HL-60/S4 treated with retinoic acid at 250 ng/mL for 4 days and 3 days (cell line): ENCODE measurements around the gene XRCC2.
"Not testable (repeated sequence)": the region's sequence is repeated elsewhere in the genome, so short reads cannot be mapped to it uniquely, and the experiment has no call there.

Experiments
- in situ Hi-C: fragments of 300-500 bp; cut with MboI; formaldehyde crosslinking; loops from 2 replicates; pipeline ENCODE4 v1.7.0; 2022; ENCODE audit warnings: low sequenced_read_pairs

The XRCC2 gene

GRCh38 chr7:152675759-152676636 is at the start of gene XRCC2:
Gene XRCC2, minus strand, starts transcription at chr7:152676141. Its CDS starts 62 bp downstream, at chr7:152676079.
- in situ Hi-C loops = no loop called here

DNA sequence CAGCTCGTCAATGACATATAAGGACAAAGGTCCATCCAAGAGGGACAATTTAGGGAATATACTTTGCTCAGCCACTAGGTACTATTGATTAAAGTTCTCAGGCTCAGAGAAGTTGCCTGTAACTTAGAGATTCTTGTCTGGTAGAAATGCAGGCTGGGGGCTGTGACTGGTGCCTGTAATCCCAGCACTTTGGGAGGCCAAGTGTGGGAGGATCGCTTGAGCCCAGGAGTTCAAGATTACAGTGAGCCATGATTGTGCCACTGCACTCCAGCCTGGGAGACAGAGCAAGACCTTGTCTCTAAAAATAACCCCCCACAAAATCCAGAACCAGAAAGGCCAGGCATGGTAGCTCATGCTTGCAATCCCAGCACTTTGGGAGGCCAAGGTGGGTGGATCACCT is 47.4 kb upstream of the XRCC2 start:
- in situ Hi-C loops = loop anchor here (25.0 kb wide), 1 partner anchor 386 kb away; no protein-coding TSS in a partner anchor

- in situ Hi-C loops = loop anchor here (25.0 kb wide), 1 partner anchor 375 kb away; no protein-coding TSS in a partner anchor
Measured at GRCh38 chr7:152712412-152713042, 36.6 kb upstream of the XRCC2 start.

DNA sequence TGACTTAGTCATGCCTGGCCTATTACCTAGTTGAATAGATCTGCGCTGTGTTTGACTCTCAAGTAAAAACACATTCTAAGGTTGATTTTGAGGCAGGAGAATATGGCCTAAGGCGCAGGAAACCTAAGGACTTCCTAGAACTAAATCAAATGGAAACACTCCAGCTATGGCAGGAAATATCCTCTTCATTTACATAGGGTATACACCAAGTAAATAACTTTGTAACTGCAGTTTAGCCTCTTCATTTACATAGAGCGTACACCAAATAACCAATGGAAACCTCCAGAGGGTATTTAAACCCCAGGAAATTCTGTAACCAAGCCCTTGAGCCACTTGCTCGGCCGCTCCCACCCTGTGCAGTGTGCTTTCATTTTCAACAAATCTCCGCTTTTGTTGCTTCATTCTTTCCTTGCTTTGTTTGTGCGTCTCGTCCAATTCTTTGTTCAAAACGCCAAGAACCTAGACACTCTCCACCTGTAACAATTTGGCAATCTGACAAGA is 35.6 kb upstream of the XRCC2 start:
- in situ Hi-C loops = loop anchor here (25.0 kb wide), 1 partner anchor 374 kb away; no protein-coding TSS in a partner anchor

DNA sequence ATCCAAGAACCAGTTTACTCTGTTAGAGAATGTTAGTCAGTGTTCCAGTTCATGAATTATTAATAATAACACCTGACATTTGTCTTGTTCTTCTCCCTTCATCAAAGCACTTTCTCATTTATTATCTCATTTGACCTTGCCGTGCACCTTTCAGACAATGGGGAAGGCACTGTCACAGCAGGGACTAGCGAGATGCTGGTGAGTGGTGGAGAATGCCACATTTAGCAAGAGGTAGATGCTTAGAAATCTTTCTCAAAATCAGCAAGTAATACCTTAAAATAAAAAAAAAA is 34.2 kb upstream of the XRCC2 start:
- in situ Hi-C loops = loop anchor here (25.0 kb wide), 1 partner anchor 373 kb away; no protein-coding TSS in a partner anchor

DNA sequence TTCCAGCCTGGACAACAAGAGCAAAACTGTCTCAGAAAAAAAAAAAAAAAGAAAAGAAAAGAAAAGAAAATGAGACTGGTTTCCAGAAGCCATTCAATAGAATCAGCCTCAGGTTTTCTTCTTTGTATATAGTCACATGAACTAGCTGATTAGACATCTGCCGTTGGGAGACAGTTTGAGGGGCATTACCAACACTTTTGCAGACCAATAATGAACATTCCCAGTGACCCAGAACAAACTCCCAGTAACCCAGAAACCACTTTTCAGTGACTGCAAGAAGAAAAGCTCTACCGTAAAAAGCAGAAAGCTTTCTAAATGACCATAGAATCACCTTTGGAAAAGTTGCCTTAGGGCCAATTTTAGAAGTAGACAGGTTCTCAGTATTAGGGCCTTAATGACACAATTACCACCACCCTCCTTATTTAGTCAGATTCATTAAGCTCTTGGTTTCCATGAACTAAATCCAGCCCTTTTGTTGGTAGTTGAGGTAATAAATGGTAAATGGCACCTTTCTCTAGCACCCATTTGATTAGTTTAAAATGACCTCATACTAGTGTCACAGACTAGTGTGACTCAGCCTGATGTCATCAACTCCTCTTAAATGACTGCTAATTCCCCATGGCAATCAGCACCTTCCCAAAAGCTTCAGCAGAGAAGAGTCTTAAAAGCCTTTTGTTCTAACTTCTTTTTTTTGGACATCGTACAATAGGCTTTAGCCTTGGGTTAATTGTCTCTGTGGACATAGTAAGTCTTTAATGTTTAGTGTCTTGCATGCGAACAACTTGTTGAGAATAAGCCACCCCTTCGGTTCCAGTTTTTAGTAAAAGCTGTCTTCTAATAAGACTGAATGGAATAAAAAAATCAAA is 33.6 kb upstream of the XRCC2 start:
- in situ Hi-C loops = loop anchor here (25.0 kb wide), 1 partner anchor 372 kb away; no protein-coding TSS in a partner anchor

GRCh38 chr7:152704796-152705384 is 28.9 kb upstream of the XRCC2 start:
- in situ Hi-C loops = loop anchor here (25.0 kb wide), 1 partner anchor 368 kb away; no protein-coding TSS in a partner anchor

DNA sequence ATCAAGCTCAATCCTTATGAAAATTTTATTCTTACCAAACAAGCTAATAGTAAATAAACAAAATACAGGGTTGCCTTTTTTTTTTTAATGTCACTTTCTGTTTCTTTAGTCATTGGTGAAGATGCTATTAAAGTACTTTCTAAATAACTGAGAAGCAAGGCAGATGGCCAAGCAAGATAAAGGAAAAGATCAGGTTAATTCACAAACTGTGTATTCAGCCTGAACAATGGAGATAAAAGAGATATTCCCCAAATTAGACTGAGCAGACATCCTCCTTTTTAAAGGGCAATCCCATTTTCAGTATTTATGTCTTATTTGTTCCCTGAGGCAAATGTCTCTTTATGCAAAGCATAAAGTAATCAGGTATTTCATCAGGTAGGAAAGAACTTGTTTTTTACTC is 23.1 kb upstream of the XRCC2 start:
- in situ Hi-C loops = no loop called here

DNA sequence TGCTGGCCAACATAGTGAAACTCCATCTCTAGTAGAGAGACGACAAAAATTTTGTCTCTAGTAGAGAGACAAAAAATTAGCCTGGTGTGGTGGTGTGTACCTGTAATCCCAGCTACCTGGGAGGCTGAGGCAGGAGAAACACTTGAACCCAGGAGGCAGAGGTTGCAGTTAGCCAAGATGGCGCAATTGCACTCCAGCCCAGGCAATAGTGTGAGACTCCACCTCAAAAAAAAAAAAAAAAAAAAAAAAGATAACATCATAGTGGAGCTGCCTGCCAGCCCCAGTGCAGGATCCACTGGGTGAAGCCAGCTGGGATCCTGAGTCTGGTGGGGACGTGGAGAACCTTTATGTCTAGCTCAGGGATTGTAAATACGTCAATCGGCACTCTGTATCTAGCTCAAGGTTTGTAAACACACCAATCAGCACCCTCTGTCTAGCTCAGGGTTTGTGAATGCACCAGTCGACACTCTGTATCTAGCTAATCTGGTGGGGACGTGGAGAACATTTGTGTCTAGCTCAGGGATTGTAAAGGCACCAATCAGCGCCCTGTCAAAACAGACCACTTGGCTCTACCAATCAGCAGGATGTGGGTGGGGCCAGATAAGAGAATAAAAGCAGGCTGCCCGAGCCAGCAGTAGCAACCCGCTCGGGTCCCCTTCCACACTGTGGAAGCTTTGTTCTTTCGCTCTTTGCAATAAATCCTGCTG is 21.5 kb upstream of the XRCC2 start:
- in situ Hi-C loops = not testable (repeated sequence)

GRCh38 chr7:152692196-152692595 is 16.3 kb upstream of the XRCC2 start:
- in situ Hi-C loops = not testable (repeated sequence)

DNA sequence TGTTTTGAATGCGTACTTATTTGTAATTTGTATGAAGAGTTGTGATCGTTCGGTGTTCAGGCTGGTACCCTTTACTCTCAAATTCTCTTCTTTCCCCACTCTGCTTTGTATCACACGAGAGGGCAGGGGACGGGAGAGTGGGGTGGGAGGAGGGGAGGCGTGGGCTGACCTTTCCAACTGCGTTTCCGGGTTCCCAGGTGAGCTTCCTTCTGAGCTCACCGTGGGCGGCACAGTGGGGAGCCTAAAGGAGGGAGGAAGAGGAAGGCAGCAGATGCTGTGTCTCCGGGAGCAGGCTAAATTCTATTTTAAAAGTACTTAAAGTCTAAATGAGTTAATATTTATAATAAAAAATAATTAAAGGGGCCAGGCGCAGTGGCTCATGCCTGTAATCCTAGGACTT is 7.4 kb upstream of the XRCC2 start:
- in situ Hi-C loops = no loop called here

DNA sequence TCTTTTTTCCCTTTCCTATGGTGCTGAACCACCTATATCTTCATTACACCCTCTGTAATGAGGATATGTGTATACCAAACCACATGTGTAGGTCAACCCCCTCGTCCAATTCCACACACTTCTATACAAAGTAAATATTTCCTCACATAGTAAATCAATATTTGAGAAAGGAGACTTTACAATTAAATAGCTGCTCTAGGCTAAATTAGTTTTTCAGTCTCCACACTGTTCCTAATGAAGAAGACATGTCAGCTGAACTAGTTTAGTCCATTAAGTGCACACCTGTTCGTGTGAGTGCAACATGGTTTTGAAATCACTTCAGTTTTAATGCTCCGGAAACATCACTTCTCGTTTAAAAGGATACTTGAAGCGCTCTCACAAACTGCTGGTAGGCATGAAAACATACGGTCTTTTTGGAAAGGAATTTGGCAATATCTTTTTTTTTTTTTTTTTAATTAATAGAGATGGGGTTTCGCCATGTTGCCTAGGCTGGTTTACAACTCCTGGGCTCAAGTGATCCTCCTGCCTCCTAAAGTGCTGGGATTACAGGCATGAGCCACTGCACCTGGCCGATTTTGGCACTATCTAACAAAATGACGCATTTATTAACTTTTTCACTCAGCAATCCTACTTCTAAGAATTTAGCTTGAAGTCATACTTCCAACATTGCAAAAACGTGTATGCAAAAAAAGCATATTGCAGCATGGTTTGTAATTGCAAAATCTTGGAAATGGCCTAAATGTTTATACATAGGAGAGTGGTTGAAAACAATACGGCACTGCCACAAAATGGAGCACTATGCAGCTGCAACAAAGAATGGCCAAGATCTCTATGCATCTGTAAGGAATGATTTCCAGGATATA is 2.1 kb upstream of the XRCC2 start:
- in situ Hi-C loops = no loop called here

DNA sequence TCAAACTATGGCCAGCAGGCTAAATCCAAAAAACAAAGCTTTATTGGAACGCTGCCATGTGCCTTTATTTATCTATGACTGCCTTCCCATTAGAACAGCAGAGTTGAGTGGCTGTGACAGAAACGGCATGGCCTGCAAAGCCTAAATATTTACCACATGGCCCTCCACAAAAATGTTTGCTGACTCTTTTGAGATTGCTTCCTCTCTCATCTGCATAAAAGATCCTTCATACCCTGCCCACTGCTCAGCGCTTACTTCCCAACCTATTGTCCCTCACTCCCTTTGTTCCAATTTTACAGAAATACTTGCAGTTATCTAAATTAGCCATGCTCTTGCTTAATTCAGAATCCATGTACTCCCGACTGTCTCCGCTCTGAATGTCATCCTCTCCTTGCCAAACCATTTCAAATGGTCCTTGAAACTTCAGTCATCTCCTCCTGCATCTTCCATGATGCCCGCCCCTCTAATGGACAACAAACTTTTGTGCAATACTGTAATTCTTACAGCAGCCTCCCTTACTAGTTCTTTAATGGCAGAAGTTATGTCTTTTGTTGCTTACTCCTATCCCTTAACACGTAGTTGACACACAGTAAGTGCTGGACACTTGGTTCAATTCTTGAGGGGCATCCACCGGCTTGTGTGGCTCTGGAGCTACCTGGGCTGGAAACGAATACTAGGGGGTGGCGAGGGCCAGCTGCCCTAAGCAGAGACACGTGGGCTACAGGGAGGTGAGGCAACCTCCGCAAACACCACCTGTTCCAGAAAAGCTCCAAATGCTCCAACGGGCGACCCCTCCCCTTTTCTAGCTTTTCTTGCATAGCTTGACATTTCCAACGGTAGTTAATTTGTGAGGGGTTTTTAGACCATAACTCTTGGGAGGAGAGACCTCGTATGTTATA is 832 bp downstream of the XRCC2 start:
- in situ Hi-C loops = no loop called here

DNA sequence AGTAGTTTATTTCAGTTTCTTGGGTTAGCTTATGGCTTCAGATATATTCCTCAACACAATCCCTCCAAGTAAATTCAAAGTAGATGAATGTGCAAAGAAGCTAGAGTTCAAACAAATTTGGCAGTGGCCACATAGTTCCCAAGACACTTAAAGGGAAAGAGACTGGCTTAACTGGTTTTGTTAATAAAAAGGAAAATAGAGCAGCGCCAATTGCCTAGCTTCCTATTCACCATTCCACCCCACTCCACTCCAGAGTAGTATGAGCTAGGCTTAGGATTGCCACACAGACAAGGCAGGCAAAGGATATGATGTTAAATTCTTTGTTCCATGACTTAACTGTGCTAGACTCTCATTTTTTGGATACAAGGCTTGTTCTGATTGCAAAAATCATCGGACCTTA is 2.0 kb downstream of the XRCC2 start:
- in situ Hi-C loops = no loop called here

DNA sequence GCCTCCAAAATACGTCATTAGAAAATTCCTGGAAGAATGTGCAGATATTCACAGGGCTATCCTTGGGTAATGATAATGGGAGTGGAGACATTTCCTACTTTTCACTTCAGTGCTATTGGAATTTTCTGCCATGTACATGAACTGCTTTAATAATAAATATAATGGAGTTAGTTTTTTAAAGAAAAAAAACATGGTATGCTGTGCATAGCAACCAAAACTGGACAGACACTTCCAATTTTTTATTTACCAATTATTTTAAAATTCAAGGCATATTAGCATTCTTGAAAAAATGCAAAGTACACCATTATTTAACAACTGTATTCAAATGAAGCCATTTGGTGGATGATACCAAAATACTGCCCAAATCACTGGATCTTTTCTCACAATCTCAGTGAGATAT is 3.3 kb downstream of the XRCC2 start:
- in situ Hi-C loops = no loop called here

DNA sequence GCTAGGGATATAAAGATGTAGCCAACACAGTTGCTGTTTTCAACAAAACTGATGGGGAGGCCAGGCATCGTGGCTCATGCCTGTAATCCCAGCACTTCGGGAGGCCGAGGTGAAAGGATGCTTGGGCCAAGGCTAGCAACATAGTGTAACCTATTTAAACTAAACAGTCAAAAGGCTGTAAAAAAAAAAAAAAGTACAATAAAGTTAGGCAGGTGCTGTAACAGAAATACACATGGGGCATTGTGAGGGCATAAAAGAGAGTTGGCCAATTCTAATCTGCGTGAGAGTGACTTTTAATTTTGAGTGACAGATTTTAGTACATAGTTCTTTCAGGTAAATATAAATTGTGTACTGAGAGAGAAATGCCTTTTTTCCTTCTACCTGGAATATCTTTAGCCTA is 6.2 kb downstream of the XRCC2 start:
- in situ Hi-C loops = no loop called here

DNA sequence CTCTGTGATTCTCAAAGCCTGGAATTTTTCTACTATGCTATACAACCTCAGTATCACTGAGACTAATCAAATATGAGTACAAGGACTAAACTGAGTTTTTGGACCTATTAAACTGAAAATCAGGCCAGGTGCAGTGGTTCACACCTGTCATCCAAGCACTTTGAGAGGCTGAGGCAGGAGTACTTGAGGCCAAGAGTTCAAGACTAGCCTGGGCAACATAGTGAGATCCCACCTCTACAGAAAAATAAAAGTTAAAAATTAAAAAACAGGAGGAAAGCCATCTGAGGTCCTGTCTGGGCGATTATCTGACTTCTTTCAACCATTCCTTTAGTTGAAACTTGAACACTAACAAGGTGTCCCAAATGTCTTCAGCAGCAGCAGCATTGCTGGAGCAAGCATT is 7.0 kb downstream of the XRCC2 start:
- in situ Hi-C loops = no loop called here

- in situ Hi-C loops = no loop called here
Measured at GRCh38 chr7:152667958-152668357, 8.0 kb downstream of the XRCC2 start.
